Dendritic cell treated with granulocyte-macrophage colony-stimulating factor and Interleukin-4, amounts not matched to agents 40 ng/mL and 50 ng/mL, for 4 days (primary cell): ENCODE results near the gene IFITM5.
"Not testable (repeated sequence)": the region's sequence is repeated elsewhere in the genome, so short reads cannot be mapped to it uniquely, and the experiment has no call there.

Experiments
- H3K27ac Mint-ChIP-seq: one replicate; pipeline ENCODE4 v1.8.0; 2022; ENCODE audit warnings: mild to moderate bottlenecking, mixed read lengths
- H3K27me3 Mint-ChIP-seq: one replicate; pipeline ENCODE4 v1.8.0; 2022; ENCODE audit warnings: mild to moderate bottlenecking, mixed read lengths
- H3K36me3 Mint-ChIP-seq: one replicate; pipeline ENCODE4 v1.8.0; 2022; ENCODE audit warnings: low read depth, mixed read lengths
- H3K4me1 Mint-ChIP-seq: one replicate; pipeline ENCODE4 v1.8.0; 2022; ENCODE audit warnings: low read depth, mixed read lengths
- H3K4me3 Mint-ChIP-seq: one replicate; pipeline ENCODE4 v1.8.0; 2022; ENCODE audit warnings: mild to moderate bottlenecking, moderate library complexity, mixed read lengths
- H3K9me3 Mint-ChIP-seq: one replicate; pipeline ENCODE4 v1.8.0; 2022; ENCODE audit warnings: mixed read lengths
- intact Hi-C: fragments of 100-400 bp; cut with micrococcal nuclease; formaldehyde crosslinking; loops from one replicate; pipeline ENCODE4 v1.15.0; 2022

The IFITM5 gene

DNA sequence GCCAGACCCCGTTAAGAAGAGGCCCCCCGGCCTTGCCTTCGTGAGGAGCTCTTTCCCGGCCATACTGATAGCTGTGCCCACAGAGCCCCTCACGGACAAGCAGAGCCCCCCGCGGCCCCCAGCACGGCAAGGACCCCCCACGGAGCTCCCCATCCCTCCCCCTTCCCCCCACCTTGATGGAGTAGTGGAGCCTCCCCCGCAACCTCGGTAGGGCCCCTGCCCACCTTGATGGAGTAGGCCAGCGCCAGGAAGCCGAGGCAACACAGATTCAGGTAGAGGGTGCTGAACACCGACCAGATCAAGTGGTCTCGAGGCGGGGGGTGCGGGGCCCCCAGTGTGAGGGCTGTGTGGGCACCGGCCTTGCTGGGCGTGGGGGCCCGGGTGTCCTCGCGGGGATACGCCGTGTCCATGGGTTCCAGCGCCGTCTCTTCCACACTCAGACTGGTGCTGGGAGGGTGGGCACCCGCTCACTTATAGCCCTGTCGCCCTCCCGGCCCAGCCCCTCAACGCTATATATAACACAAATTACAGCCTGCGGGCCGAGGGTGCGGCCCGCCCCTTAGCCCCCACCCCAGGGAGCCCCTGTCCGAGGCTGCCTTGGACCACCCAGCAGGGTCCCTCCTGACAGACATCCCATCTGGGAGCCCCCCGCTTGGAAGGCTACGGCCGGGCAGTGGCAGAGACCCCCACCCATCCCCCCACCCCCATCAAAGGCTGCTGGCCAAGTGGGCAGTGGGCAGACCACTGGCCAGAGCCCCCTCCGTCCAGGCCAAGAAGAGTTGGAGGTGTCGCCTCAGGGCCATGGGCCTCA is at the start of gene IFITM5:
IFITM5 (minus strand) TSS at position 446 of the 811 bp plus-strand sequence; CDS start at position 410, 36 bp downstream.
- Mint-ChIP-seq H3K27ac (no peak within 1 kb of the TSS), H3K27me3 (peaks cover 84% of the 10 kb centered on the region), H3K9me3 (no peaks in the 10 kb centered on the region), H3K4me1 (peaks cover 34% of the 10 kb centered on the region), H3K4me3 (no peak within 1 kb of the TSS), H3K36me3 (no peaks in the 10 kb centered on the region)
- intact Hi-C loops, result no loop called here

DNA sequence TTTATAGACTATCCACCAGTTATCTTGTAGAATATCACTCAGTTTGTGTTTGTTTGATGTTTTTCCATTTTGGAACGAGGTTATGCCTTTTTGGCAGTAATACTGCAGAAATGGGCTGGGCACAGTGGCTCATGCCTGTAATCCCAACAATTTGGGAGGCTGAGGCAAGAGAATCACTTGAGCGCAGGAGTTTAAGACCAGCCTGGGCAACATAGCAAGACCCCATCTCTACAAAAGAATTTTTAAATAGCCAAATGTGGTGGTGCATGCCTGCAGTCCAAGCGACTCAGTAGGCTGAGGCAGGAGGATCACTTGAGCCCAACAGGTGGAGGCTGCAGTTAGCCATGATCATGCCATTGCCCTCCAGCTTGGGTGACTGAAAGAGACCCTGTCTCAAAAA is 47.2 kb upstream of the IFITM5 start:
- no peak overlapping the region for H3K4me3 Mint-ChIP-seq
- H3K9me3 Mint-ChIP-seq, result no peaks in the 10 kb centered on the region
- H3K4me1 Mint-ChIP-seq, result peaks cover 21% of the 10 kb centered on the region
- H3K36me3 Mint-ChIP-seq, result no peaks in the 10 kb centered on the region
- peaks cover 44% of the 10 kb centered on the region for H3K27me3 Mint-ChIP-seq
- intact Hi-C loops, result no loop called here
- H3K27ac Mint-ChIP-seq, result no peak overlapping the region

DNA sequence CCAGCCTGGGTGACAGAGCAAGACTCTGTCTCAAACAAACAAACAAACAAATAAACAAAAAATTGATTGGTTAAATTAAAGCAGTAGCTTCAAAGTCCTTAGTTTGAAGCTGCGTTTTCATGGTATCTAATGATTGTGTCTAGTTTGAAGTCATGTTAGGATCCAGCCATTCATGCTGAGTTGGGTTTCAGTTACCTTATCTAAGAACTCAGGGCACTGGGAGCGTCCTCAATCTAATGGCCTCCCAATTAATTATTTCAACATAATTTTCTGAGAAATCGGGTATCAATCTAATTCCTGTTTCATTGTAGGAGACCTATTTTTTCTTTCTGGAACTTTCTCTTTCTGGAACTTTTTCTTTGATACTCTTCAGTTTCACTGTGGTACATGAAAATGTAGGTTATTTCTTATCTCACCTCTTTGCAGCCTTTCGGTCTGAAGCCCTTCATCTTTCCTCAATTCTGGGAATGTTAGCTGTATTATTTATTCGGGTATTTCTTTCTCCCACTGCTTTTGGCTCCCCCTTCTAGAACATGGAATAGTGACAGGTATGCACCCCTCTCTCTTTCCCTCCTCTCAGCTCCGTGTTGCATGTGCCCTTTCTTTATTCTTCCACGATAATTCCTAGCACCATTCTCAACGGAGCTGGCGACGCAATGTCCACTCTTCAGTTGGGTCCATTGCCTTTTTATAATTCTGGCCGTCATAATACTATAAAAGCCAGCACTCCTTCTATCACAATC is 45.7 kb upstream of the IFITM5 start:
- no peak overlapping the region for H3K4me3 Mint-ChIP-seq
- no peak overlapping the region for H3K27ac Mint-ChIP-seq
- no peaks in the 10 kb centered on the region for H3K9me3 Mint-ChIP-seq
- H3K27me3 Mint-ChIP-seq, result peaks cover 35% of the 10 kb centered on the region
- H3K4me1 Mint-ChIP-seq, result peaks cover 17% of the 10 kb centered on the region
- H3K36me3 Mint-ChIP-seq, result no peaks in the 10 kb centered on the region
- intact Hi-C loops, result no loop called here

DNA sequence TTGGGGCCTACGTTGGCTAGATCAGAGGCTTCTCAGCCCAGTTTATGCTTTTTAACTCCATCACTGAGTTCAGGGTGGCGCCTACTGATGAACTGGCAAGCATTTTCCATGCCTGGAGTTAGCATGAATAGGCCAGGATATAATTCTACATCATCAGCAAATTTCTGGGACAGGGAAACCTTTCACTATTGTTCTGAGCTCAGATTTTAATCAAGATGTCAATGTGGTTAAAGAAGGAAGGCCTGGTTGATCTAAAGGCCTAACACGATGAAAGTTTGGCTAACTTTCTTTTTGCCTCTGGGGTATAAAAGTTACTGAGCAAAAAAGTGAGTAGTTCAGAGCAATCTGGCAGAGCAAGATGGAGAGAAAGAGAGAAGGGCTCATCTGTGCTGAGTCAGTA is 43.0 kb upstream of the IFITM5 start:
- intact Hi-C loops, result no loop called here
- peaks cover 15% of the 10 kb centered on the region for H3K4me1 Mint-ChIP-seq
- H3K4me3 Mint-ChIP-seq, result no peak overlapping the region
- H3K9me3 Mint-ChIP-seq, result no peaks in the 10 kb centered on the region
- H3K27ac Mint-ChIP-seq, result no peak overlapping the region
- peaks cover 20% of the 10 kb centered on the region for H3K27me3 Mint-ChIP-seq
- H3K36me3 Mint-ChIP-seq, result no peaks in the 10 kb centered on the region

DNA sequence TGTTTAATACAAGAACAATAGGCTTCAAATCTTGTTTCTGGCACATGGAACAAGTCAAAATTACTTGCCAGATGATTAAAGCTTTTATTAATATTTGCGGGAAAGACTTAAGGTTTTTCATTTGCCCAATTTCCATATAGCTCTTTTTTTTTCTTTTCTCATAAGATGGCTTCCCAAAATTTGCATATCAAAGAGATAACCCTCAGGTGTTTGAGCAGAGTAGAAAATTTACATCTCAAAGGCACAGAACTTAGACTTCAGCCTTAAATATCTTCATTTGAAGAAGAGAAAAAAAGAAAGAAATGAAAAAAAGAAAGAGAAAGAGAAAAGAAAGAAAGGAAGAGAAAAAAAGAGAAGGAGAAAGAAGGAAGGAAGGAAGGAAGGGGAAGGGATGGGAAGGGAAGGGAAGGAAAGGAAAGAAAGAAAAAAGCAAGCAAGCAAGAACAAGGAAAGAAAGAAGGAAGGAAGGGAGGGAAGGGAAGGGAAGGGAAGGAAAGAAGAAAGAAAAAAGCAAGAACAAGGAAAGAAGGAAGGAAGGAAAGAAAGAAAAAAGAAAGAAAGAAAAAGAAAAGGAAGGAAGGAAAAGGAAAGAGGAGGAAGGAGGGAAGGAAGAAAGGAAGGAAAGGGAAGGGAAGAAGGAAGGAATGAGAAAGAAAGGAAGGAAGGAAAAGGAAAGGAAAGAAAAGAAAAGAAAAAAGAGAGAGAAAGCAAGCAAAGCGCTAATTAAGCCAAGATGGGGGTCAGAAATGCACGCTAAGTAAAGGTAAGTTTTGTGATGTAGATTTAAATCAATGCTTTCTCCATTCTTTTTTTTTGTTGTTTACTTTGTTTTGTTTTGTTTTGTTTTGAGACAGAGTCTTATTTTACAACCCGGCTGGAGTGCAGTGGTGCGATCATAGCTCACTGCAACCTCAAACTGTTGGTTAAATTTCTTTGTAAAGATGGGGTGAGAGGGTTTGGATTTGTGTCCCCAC is 41.5 kb upstream of the IFITM5 start:
- Mint-ChIP-seq H3K27ac (peak overlapping the region; percentile 10), H3K36me3 (no peaks in the 10 kb centered on the region), H3K27me3 (peaks cover 20% of the 10 kb centered on the region), H3K4me1 (peaks cover 27% of the 10 kb centered on the region), H3K9me3 (no peaks in the 10 kb centered on the region), H3K4me3 (no peak overlapping the region)
- intact Hi-C loops, result no loop called here

DNA sequence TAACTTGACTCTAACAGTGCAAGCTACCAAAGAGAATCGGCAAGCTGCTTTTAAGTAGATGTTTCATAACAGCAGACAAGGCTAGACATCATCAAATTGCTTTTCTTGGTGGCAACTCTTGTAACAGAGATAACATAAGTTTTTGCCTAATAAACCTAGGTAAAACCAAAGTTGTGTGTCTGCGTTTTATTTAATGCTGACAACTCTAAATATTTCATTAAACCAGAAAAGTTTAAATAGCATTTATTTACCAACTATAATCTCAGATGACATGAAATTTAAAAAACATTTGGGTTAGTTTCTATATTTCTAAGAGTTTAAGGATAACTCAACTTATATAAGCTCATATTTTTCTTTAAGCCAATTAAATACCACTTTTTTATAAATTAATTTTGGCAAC is 40.6 kb upstream of the IFITM5 start:
- Mint-ChIP-seq H3K27ac (no peak overlapping the region), H3K36me3 (no peaks in the 10 kb centered on the region), H3K4me3 (no peak overlapping the region), H3K4me1 (peaks cover 34% of the 10 kb centered on the region), H3K27me3 (peaks cover 13% of the 10 kb centered on the region), H3K9me3 (no peaks in the 10 kb centered on the region)
- intact Hi-C loops, result no loop called here

DNA sequence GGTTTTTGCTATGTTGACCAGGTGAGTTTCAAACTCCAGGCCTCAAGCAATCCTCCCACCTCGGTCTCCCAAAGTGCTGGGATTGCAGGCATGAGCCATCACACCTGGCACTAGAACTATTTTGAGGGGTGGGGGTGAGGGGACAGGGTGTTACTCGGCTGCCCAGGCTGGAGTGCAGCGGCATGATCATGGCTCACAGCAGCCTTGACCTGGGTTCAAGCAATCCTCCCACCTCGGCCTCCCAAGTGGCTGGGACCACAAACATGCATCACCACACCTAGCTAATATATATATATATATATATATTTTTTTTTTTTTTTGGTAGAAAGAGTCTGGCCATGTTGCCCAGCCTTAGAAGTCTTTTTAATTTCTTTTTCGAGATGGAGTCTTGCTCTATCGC is 38.4 kb upstream of the IFITM5 start:
- peaks cover 34% of the 10 kb centered on the region for H3K4me1 Mint-ChIP-seq
- intact Hi-C loops, result no loop called here
- peaks cover 15% of the 10 kb centered on the region for H3K27me3 Mint-ChIP-seq
- peaks cover 6% of the 10 kb centered on the region for H3K9me3 Mint-ChIP-seq
- no peak overlapping the region for H3K27ac Mint-ChIP-seq
- no peaks in the 10 kb centered on the region for H3K36me3 Mint-ChIP-seq
- no peak overlapping the region for H3K4me3 Mint-ChIP-seq

DNA sequence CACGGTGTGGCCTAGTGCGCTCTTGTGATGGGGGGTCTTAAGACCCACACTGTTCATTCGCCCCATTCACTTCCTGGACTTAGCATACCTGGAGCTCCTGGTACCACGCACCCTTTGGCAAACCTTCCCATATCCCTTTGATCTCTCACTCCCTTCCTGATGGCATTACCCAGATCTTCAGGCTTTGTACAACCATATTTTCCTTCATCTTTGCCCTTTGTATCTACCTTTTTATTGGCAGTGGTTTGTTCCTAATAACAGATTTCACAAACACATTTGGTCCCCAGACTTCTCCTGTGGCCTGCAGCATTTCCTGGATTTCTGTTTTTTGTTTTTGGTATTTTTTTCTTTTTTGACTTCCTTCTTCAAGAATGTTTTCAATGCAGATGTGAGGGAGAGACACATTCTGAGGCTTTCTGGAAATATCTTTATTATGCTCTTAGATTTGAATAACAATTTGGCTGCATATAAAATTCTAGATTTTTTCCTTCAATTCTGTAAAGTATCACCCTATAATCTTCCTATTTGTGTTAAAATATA is 37.4 kb upstream of the IFITM5 start:
- peaks cover 33% of the 10 kb centered on the region for H3K4me1 Mint-ChIP-seq

DNA sequence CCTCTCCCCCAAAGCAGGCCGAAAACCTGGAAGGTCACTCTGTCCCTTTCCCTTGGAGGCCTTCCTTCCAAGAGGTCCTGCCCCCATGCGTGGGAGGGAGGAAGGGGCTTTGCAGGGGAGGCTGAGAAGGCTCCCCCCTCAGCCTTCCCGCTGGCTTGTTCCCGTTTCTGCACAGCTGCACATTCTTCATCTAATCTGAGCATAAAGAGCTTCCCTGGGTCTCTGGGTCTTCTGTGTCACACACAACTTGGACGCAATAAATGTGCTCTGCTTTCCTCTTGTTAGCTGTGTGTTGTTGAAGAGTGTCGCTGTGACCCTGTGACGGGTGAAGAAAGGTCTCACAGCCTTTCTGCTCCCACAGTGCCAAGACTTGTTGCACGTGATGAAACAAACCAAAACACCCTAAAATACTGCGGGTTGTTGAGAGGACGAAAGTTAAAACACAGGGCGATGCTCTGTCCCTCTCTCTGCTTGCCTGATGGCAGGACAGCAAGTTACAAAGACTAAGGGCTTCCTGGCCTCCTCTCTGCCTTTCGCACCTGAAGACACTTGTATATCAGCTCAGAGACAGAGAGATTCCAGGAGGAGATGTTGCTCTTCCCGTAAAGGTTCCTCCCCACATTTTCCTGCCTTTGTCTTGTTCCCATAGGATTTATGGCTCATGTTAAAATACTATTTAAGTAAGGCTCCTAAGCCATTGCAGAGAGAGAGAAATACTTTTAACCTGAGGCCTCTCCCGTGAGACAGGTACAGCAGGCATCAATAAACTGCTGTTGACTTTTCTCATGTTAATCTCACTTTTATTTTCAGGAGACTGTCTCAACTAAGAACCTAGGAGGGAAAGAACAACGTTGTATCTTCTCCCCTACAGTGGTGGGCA is 36.7 kb upstream of the IFITM5 start:
- intact Hi-C loops, result no loop called here
- Mint-ChIP-seq H3K4me1 (peaks cover 26% of the 10 kb centered on the region), H3K9me3 (peaks cover 22% of the 10 kb centered on the region)

More for the DNA sequence above, 37.4 kb upstream of the IFITM5 start:
- H3K36me3 Mint-ChIP-seq, result peaks cover 2% of the 10 kb centered on the region
- intact Hi-C loops, result no loop called here
- peaks cover 15% of the 10 kb centered on the region for H3K9me3 Mint-ChIP-seq
- H3K27me3 Mint-ChIP-seq, result peaks cover 19% of the 10 kb centered on the region
- H3K27ac Mint-ChIP-seq, result peak overlapping the region; percentile 40
- H3K4me3 Mint-ChIP-seq, result no peak overlapping the region

DNA sequence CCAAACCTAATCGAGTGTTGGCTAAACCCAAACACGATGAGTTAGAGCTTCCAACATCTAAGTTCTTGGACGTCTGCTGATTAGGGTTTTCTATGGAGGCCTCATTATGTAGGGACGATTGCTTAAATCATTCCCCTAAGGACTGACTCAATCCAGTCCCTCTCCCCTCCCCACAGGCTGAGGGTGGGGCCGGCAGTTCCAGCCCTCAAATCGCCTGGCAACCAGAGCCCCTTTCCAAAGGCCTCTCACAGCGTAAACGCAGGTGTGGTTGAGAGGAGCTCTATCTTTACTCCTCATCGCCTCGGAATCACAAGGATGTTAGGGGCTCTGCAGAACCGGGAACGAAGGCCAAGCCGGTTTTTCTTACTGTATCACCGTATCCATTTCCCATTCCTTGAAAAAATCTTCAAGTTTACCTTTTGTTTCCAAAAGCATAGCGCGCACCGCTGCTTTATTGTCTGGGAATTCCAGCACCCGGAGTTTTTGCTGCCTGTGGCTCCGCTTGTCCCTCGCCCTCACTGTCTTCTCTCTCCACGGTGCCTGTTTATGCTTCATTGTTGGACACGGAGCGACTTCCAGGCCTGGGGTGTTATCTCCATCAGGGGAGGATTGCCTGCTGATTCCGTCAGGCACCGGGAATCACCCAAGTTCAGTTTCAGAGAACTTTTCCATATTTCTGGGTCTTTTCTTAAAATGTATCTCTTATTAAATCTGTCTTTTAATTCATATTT is 35.1 kb upstream of the IFITM5 start:
- intact Hi-C loops, result no loop called here
- peaks cover 25% of the 10 kb centered on the region for H3K27me3 Mint-ChIP-seq
- H3K36me3 Mint-ChIP-seq, result peaks cover 10% of the 10 kb centered on the region
- H3K4me3 Mint-ChIP-seq, result no peak overlapping the region
- peaks cover 22% of the 10 kb centered on the region for H3K4me1 Mint-ChIP-seq
- H3K9me3 Mint-ChIP-seq, result peaks cover 25% of the 10 kb centered on the region
- H3K27ac Mint-ChIP-seq, result no peak overlapping the region

More for the DNA sequence above, 36.7 kb upstream of the IFITM5 start:
- H3K36me3 Mint-ChIP-seq, result peaks cover 9% of the 10 kb centered on the region
- H3K27ac Mint-ChIP-seq, result peak overlapping the region; percentile 79
- no peak overlapping the region for H3K4me3 Mint-ChIP-seq
- H3K27me3 Mint-ChIP-seq, result peaks cover 20% of the 10 kb centered on the region

DNA sequence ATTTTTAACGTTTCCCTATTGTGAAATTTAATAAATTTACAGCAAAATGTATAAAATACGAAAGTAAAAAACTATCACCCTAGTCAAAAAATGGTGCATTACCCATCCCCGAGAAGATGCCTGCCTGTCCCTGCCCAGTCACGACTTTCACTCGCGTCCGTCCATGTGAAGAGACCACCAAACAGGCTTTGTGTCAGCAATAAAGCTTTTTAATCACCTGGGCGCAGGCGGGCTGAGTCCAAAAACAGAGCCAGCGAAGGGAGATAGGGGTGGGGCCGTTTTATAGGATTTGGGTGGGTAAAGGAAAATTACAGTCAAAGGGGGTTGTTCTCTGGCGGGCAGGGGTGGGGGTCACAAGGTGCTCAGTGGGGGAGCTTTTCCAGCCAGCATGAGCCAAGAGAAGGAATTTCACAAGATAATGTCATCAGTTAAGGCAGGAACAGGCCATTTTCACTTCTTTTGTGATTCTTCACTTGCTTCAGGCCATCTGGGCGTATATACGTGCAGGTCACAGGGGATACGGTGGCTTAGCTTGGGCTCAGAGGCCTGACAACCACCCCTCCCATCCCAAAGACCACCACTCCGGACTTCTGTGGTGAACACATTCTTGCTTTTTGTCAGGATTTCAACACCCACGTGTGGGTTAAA is 34.4 kb upstream of the IFITM5 start:
- peaks cover 29% of the 10 kb centered on the region for H3K4me1 Mint-ChIP-seq
- H3K27me3 Mint-ChIP-seq, result peaks cover 26% of the 10 kb centered on the region
- H3K36me3 Mint-ChIP-seq, result peaks cover 10% of the 10 kb centered on the region
- H3K4me3 Mint-ChIP-seq, intact Hi-C loops, H3K27ac Mint-ChIP-seq: not testable (repeated sequence)
- H3K9me3 Mint-ChIP-seq, result peaks cover 25% of the 10 kb centered on the region
